ENCODE data around the gene ZFP90. TPM values are rescaled to one million over a fixed set of nuclear protein-coding genes. Genes with fewer than 3 reads are reported as not detected.

Gene ZFP90
- total RNA-seq (10 to 100 TPM; 31.5 to 49.1 TPM), polyA plus RNA-seq (ENCODE audit: insufficient read depth, low read depth, low replicate concordance) (19.9 TPM)
- long read RNA-seq, donor 1, full-length matches to known transcripts: 34 of 34 reads
- long read RNA-seq, donor 1, partial matches to known transcripts: 0 of 34 reads
- long read RNA-seq, donor 1, other reads (novel, unspliced or antisense): 0 of 34 reads
- long read RNA-seq, donor 2, transcript ZFP90-212 (1 exons, 3,901 nt): major isoform, 12 of 13 reads
- long read RNA-seq, donor 2, partial matches to known transcripts: 0 of 13 reads
- long read RNA-seq, donor 2, other reads (novel, unspliced or antisense): 0 of 13 reads

GRCh38 chr16:68538880-68539701, at the start of gene ZFP90:
Gene ZFP90, plus strand, starts transcription at chr16:68539291. Its CDS starts 502 bp downstream, at chr16:68539793.
- 1% methylated on average over 41 to 59 of the region's 71 CpGs for WGBS, 2 donors
- intact Hi-C loops (cut with DNase I; ENCODE audit: low total_unique reads): no loop called here

GRCh38 chr16:68490358-68490757, 48.7 kb upstream of the ZFP90 start:
- 75 to 86% methylated on average over 1 of the region's 1 CpG for WGBS, 2 donors
- no peaks in the 10 kb centered on the region for H3K9me3 ChIP-seq
- H3K4me1 ChIP-seq: peaks cover 4% of the 10 kb centered on the region
- no peak overlapping the region for H3K4me3 ChIP-seq
- no peak overlapping the region for H3K27ac ChIP-seq
- no peaks in the 10 kb centered on the region for H3K36me3 ChIP-seq (ENCODE audit: low read depth, missing control alignments)
- intact Hi-C loops (cut with DNase I; ENCODE audit: low total_unique reads): no loop called here
- DNase-seq: no peak
- no peak for TF ChIP-seq POLR2A (IDR thresholded peaks at IDR 0.05)
- no peak for TF ChIP-seq CTCF (IDR thresholded peaks at IDR 0.05)
- no peaks in the 10 kb centered on the region for H3K27me3 ChIP-seq

More at GRCh38 chr16:68538880-68539701, at the start of gene ZFP90:
- Histone ChIP-seq H3K4me3 (peak within 1 kb of the TSS; percentile 90 to 91), H3K27me3 (no peaks in the 10 kb centered on the region), H3K9me3 (no peaks in the 10 kb centered on the region), H3K4me1 (no peaks in the 10 kb centered on the region), H3K36me3 (ENCODE audit: low read depth, missing control alignments) (no peaks in the 10 kb centered on the region), H3K27ac (peak within 1 kb of the TSS; percentile 47 to 83)
- TF ChIP-seq POLR2A (IDR thresholded peaks at IDR 0.05) (no peak), CTCF (IDR thresholded peaks at IDR 0.05) (no peak)
- peak; percentile 92 for DNase-seq

- TF ChIP-seq POLR2A (IDR thresholded peaks at IDR 0.05) (no peak), CTCF (IDR thresholded peaks at IDR 0.05) (no peak)
- no peaks in the 10 kb centered on the region for H3K9me3 ChIP-seq
- DNase-seq: no peak
- intact Hi-C loops (cut with DNase I; ENCODE audit: low total_unique reads): no loop called here
- H3K36me3 ChIP-seq (ENCODE audit: low read depth, missing control alignments): no peaks in the 10 kb centered on the region
- H3K27me3 ChIP-seq: no peaks in the 10 kb centered on the region
- peaks cover 4% of the 10 kb centered on the region for H3K4me1 ChIP-seq
- WGBS, 2 donors: 69 to 80% methylated on average over 7 to 13 of the region's 13 CpGs
- H3K27ac ChIP-seq: no peak overlapping the region
- H3K4me3 ChIP-seq: no peak overlapping the region
Observed at GRCh38 chr16:68490829-68491575, 48.1 kb upstream of the ZFP90 start.

- Histone ChIP-seq H3K27me3 (no peaks in the 10 kb centered on the region), H3K27ac (no peak overlapping the region)
Observed at GRCh38 chr16:68491576-68491950, 47.5 kb upstream of the ZFP90 start.

More at GRCh38 chr16:68491576-68491950, 47.5 kb upstream of the ZFP90 start:
- WGBS, 2 donors: 90 to 96% methylated on average over 14 of the region's 14 CpGs
- H3K4me3 ChIP-seq: no peak overlapping the region
- no peaks in the 10 kb centered on the region for H3K9me3 ChIP-seq
- no peak for DNase-seq
- H3K4me1 ChIP-seq: peaks cover 4% of the 10 kb centered on the region
- TF ChIP-seq CTCF (IDR thresholded peaks at IDR 0.05): no peak
- no peak for TF ChIP-seq POLR2A (IDR thresholded peaks at IDR 0.05)
- no peaks in the 10 kb centered on the region for H3K36me3 ChIP-seq (ENCODE audit: low read depth, missing control alignments)
- intact Hi-C loops (cut with DNase I; ENCODE audit: low total_unique reads): no loop called here

All from testis (tissue), 5 donors.